GM19043 (cell line): ENCODE data around the gene SELENOM.

Source experiments
- ATAC-seq: cut with Tn5 transposase; IDR thresholded peaks from one replicate; pipeline ENCODE4 v1.9.1; 2021; ENCODE audit warnings: low read depth; ENCODE audit not compliant: unreplicated experiment

SELENOM gene, protein sequence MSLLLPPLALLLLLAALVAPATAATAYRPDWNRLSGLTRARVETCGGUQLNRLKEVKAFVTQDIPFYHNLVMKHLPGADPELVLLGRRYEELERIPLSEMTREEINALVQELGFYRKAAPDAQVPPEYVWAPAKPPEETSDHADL

DNA sequence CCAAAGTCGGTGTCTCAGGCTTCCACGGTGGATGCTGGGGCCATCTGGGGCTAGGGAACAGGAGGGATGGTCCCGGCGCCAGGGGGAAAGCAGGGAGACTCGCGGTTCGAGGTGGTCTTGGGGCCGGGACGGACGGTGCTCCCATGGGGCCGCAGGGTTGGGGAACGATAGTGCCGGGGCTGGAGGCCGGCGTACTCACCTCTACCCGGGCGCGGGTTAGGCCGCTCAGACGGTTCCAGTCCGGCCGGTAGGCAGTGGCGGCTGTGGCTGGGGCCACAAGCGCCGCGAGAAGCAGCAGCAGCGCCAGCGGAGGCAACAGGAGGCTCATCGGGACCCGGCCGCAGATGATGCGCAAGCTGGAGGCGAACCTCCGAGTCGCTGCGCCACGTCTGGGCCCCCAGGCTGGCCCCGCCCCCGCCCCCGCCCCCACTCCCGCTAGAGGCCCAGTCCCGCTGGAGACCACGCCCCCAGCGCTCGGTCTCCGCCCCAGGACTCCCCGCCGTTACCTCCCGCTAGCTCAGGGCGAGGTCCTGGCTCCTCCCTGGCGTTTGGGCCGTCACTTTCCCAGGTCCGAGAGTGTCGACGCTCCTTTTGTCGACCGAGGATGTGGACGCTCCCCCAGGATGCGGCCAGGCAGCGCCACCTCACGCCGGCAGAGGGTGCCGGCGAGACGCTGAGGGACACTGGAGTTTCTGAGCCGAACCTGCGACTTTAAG is at the start of gene SELENOM:
Gene SELENOM, minus strand, starts transcription at position 391 of the 716 bp plus-strand sequence. Its CDS starts 63 bp downstream, at position 328.
- peak; percentile 78 for ATAC-seq

DNA sequence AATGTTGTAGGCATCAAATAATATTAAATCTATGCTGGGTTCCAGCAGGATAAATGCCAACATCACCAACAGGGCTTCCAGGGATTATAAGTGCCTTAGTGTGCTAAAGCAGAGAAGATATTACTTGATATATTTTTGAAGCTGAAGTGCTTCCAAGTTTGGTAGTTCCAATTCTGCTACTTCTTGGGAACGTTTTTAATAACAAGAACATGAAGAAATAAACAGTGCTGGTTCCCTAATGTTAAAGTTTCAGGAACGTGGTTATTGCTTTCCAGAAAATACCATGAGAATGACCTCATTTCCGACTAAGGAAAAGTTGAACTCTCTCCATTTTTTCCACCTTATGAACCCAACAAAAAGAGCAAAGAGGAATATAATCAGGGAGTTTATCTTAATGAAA is 48.1 kb upstream of the SELENOM start:
- no peak for ATAC-seq

DNA sequence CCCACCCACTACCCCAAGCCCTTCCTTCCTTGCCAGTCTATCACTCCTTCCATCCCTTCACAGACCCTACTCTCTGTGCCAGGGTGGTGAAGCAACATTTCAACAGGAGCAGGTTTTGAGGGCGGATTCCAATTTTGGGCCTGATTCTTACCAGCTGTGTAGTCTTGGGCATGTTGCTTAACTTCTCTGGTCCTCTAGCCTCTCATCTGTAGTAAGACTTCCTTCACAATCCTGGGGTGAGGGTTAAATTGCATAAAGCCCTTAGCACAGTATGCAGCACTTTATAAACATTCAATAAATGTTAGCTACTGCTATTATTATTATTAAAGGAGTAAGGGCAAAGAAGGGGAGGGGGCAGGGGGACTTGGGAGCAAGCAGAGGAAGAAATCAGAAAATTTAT is 47.6 kb upstream of the SELENOM start:
- no peak for ATAC-seq

DNA sequence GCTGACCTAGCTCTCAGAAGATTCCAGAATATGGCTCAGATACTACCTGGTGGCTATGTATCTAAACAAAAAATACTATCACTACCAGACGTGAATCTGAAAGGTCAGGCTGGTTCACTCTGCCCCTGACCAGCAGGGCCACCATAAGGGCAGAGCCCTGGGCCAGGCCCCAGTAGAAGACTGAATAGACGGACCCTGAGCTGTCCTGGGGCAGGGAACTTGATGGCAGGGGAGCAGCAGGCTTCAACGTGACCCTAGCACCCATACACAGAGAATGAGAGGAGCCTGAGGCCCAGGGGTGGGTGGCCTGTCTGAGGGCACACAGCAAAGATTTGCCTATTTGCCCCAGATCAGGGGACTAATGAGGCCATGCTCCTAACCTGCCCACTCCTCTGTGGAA is 46.0 kb upstream of the SELENOM start:
- ATAC-seq: no peak

DNA sequence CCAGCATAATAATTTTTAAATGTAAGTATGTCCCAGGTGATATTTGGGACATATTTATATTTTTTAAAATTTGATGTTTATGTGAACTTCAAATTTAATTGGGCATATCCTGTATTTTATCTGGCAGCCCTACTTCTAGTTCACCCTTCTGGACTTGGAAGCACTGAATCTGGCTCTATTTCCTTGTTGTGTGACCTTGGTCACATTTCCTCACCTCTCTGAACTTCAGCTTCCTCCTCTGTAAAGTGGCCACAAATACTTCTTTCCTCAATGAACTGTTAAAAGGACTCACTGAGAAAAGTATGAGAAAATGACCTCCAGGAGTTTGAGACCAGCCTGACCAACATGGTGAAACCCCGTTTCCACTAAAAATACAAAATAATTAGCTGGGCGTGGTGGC is 44.5 kb upstream of the SELENOM start:
- ATAC-seq: no peak

DNA sequence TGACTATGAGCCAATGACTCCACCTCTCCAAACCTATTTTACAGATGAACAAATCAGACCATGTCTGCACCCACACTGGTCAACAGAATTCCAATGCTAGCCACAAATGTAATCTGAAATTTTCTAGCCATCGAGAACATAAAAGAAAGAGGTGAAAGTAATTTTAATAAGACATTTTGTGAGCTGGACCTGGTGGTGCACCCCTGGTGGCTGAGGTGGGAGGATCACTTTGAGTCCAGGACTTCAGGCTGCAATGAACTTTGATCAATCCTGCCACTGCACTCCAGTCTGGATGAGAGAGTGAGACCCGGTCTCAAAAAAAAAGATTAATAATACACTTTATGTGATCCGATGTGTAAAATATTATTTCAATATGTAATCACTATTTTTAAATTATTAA is 43.2 kb upstream of the SELENOM start:
- ATAC-seq: no peak

DNA sequence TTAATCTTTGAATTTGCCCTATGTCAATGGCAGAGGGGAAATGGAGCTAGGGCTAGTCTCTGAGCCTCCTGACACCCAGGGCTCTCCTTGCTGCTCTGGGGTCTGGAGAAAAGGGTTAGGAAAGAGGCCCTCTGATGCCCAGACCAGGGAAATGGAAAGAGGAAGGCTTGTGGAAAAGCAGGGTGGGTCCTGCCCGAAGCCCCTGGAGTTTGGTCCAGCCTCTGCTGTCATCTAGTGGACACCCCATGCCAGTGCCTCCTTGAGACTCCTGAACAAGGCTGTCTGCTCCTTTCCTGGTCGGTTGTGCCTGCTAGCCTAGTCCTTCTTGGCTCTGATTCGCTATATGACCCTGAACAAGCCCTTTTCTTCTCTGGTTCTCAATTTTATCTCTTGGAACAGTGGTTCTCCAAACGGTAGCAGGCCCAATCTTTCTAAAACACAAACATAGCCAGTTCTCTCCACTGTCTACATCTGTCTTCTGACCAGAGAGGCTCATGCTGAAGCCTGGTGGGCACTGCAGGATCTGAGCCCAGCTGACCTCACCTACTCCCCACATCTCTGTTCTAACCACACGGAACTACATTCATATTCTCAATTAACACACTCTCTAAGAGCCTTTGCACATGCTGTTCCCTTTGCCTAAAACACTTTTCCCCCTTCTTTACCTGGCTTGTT is 41.7 kb upstream of the SELENOM start:
- no peak for ATAC-seq

DNA sequence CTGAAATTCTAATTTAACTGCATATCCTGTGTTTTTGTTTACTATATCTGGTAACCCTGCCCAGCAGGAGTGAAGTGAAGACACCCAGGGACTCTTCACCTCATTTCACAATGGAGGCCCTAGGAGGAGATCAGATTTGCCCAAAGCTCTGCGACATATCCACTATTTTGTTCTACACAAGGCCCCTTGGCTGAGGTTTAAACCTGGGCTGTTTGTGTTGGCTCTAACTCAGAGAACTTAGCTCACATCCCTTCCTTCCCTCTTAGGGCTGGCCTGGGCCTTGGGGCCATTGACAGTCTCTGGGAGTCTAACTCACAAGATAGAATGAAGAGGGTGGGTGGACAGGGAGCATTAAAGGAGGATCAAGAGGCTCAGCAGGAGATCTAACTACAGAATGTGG is 41.1 kb upstream of the SELENOM start:
- ATAC-seq: no peak

DNA sequence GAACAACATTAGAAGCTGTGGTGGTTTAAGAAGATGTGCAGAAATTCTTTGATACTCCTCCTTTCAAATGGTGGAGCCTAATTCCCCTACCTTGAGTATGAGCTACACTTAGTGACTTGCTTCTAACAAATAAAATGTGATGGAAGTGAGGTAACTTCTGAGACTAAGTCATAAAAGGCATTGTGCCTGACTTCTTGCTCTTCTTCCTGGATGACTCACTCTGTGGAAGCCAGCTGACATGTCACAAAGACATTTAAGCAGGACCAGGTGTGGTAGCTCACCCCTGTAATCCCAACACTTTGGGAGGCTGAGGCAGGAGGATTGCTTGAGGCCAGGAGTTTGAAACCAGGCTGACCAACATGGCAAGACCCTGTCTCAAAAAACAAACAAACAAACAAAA is 36.9 kb upstream of the SELENOM start:
- ATAC-seq: no peak

DNA sequence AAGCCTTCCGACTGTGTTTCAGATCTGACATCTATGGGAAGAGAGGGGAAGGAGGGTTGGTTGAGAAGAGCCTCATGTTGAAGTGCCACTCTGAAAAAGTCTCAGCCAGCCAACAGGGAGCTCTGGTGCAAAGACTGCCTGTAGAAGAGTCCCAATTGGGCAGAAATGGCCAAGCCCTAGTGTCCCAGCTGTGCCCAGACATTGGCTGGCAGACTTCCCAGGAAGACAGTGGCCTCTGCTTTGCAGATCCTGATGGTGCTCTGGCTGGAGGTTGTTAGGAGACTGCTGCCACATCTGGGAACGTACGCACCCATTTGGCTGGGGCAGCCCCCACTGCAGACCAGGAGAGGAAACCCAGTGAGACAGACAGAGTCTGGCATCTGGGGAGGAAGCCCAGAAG is 36.2 kb upstream of the SELENOM start:
- no peak for ATAC-seq

DNA sequence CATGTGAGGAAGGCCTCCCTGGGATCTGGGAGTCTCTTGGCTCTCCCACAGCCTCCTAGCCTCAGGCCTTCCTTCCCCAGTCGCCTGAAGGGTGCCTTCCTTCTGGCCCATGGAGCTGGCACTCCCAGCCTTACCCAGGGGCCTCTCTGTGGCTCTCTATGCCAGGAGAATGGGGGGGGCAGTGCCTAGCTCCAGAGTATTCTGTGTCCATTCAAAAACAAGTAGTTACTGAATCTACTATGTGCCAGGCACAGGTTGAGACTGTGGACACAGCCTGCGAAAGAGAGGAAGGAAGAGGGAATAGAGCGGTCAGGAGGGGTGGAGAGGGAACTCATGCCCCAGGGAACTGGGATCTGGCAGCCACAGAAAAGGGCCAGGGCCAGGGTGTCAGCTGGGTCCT is 35.7 kb upstream of the SELENOM start:
- ATAC-seq: no peak

DNA sequence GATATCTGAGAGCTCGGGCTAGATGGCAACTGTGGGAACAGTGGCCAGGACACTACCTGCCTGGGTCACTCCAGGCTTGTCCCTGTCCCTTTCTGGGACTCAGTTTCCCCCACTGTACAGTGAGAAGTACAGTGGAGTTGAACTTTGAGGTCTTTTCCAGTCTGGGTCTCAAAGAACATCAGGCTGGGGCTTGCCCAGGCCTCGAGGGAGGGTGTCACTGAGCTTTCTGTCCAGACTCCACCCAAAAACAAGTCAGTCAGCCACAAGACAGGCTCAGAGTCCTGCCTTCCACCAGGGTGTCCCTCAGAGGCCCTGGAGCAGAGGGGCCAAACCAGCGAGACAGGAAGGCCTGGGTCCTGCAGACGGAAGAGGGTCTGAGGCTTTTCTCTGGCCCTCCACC is 34.9 kb upstream of the SELENOM start:
- ATAC-seq: no peak

DNA sequence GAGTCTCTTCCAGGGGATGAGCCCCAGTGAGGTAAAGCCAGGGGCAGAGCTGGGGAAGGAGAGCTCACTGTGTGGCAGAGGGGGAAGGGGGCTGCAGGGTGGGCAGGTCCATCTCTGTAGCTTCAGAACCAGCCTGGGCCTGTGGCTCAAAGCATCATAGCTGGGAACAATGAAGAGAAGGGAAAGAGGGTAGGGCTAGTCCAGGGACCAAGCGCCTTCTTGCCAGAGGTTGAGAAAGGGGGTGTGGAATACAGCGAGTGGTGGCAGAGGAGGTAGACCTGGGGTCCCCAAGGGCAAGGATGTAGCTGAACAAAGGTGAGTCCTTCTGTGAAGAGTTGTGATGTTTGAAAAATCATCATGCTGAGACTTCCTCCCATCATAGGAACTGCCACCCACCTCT is 34.2 kb upstream of the SELENOM start:
- no peak for ATAC-seq

DNA sequence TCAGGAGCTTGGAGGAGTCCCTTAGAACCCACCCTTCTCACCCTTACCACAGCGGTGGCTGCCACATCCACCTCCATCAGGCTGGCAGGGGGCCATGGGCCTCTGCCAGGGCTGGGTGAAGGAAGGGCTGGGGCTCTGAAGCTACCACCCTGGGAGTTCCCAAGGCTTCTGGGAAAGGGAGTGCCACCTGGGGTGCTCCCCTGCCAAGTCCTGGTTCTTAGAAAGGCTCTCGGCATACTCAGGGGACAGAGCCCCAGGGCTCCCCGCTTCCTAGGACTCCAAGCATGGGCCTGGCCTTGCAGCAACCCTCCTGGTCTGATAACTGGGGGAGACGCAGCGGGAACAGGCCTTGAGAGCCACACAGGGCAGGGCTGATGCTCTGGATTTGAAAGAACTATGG is 33.4 kb upstream of the SELENOM start:
- no peak for ATAC-seq

DNA sequence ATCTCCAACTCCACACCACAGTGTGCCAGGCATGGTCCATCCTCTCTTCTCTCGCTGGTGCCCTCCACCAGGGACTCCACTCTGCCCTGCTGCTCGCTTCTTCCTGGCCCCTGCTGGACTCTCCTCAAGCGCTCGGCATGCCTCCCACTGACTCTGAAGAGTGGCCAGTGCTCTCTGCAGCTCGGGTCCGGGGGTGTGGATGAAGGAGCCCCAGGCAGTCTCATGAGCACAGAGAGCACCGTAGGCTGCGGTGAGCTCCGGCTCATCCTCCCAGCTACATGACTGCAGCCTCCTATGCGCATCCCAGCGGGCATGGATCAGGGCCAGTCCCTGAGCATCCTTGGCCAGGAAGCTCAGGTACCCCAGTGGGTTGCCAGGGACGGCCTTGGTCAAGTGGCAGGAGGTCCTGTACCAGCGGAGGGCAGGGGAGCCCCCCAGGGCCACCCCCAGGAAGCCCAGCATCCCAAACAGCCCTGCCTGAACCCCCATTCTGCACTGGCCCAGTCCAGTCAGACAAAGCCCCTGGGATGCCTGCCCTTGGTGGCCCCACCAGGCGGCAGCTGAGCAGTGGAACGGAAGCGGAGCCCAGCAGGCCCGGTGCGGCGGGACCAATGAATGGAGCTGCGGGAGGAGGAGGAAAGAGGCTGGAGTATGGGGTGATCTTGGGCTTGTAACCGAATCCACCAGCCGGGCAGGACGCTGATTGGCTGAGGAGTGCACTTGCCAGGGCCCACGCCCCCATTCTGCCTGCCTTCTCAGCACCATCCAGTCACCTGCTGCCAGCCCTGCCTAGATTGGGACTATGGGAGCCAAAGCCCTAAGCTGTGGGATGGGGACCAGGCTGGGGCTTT is 32.7 kb upstream of the SELENOM start, which contains the start of gene PLA2G3:
Gene PLA2G3, minus strand, starts transcription at position 643 of the 851 bp plus-strand sequence. Its CDS starts 154 bp downstream, at position 489.
- ATAC-seq: no peak

DNA sequence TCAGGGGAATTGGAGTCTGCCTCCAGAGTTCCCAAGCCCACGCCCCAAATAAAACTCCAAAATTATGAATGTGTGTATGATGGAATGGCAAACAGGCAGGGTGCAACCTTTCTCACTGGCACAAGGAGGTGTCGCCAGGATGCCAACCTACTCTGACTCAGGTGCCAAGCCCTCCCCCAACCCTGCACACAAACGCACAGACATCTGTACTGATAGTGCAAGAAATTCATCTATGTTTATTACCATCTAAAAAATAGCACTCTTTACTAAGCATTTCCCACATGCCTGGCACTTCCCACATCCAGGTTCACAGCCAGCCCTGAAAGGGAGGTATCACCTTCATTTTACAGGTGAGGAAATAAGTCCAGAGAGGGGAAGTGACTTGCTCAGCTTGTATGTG is 31.7 kb upstream of the SELENOM start:
- ATAC-seq: no peak

DNA sequence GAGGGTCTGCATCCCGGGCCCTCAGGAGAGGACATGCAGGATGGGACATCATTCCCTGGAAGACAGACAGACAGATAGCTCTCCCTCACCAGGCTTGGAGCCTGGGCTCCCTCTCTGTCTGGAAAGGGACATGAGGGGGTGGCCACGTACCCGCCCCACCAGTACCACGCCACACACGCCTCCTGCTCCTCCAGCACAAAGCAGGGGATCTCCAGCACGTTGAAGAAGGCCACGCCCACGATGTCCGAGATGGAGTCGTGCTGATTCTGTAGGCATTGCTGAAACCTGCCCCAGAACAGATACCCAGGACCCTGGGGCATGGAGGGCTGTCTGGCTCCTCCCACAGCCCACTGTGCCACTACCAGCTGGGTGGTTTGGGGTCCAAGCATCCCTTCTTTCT is 30.8 kb upstream of the SELENOM start:
- ATAC-seq: no peak

DNA sequence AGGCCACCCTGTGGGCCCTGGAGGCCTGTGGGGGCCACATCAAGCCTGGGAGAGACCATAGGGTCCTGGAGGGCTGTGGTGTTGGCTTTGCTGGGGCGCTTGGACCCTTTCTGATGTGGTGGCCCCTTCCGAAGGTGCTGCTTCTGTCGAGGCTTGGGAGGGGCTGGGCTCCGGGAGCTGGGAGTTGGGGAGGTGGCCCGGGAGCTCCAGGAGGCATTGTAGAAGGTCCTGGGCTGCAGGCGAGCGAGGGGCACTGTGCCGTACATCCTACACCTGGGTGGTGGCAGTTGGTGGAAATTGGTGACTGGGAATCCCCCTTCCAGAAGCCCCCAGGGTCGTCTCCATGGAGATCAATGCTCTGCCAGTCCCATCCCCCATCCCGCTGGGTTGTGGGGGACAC is 30.4 kb upstream of the SELENOM start:
- no peak for ATAC-seq

DNA sequence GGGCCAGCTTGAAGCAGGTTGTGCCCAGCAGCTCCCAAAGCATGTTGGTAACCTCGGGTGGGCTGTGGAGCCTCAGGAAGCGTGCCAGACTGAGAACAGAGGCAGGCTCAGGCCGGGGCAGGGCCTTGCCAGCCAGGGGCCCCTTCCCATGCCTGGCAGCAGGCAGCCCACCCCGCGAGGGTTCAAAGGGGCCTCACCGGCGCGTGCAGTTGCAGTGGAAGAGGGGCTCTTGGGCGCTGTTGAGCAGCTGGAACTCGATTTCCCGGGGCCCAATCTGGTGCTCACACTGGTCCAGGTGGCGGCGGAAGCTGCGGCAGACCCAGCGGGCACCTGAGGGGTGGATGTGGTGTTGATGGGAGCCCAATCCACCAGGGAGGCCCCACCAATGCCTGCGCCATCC is 29.3 kb upstream of the SELENOM start:
- ATAC-seq: no peak

DNA sequence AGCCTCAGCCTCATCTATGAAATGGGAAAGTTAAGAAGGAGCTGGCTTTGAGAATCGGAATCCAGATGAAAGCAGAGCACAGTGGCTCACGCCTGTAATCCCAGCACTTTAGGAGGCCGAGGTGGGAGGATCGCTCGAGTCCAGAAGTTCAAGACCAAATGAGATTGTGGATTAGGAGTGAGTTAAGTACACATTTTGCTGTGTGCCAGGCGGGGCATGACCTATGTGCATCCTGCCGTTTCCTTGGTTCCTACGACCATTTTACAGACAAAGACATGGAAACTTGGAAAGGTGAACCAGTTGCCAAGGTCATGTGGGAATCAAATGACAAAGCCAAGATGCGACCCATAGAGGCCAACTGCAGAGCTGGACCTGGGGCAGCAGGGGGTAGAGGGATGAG is 28.8 kb upstream of the SELENOM start:
- no peak for ATAC-seq

DNA sequence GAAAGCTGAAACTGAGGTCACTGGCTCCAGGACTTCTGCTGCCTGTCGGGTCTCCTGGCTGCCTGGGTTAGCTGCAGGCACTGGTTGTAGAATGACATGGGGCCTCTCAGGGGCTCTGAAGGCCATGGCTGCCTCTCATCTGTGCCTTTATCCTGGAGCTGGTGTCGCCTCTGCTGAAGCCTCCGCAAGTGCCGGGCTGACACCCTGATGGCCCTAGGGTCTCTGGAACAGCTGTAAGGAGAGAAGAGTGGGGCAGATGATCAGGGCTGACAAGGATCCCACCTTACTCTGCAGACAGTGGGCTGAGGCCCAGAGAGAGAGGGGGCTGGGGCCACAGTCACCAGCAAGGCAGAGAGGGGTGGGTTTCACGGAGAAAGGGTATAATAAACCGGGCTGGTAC is 28.3 kb upstream of the SELENOM start:
- no peak for ATAC-seq
